ENCODE measurements around the gene RACK1.

Gene RACK1

DNA sequence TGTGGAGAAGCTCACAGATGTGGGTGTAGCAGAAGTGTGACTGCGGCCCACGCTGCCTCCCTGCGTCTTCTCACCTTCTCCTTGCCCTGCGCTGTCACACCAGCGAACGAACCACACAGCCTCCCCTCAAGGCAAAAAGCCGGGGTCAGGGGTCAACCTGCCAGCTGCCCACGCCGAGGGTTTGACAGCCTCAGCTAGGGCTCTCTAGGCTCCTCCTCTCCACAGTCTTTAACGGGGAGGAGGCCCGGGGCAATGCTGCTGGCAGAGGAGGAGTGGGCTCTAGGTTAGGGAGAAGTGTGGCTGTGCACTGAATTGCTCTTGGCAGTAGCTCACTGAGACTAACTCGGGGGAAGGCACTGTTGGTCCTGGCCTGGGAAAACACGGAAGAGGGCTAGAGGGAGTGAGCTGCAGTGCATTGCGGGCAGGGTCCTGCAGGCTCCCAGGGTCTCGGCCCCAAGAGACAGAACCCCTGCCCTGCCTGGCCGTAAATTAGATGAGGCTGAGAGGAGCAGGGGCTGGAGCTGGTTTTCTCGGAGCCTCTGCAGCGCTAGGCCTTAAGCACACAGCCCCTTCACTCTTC lies 21.5 kb upstream of the RACK1 start:
- DNase-seq (ENCODE audit: insufficient read length, low spot score) (no peak), FAIRE-seq (no peak)
- no peak for TF ChIP-seq POLR2A (IDR thresholded peaks at IDR 0.05; ENCODE audit: low read depth, low read length)

DNA sequence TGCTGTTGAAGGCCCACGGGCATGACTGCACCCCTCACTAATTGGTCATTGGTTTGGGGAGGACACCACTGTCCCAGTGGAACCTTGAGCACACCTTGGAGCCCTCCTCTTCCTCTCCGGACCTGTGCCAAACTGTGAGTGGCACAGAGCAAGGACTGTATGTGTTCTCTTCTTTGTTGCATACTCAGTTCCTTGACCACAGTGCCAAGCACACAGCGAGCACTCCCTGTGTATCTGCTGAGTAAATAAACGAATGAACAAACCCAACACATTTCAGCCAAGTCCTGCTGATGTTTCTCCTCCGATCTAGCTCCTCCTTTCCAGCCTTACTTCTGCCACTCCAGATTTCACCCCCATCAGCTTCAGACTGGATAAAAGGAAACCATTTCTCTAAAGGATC lies 19.9 kb upstream of the RACK1 start:
- FAIRE-seq (no peak), DNase-seq (ENCODE audit: insufficient read length, low spot score) (no peak)
- no peak for TF ChIP-seq POLR2A (IDR thresholded peaks at IDR 0.05; ENCODE audit: low read depth, low read length)

DNA sequence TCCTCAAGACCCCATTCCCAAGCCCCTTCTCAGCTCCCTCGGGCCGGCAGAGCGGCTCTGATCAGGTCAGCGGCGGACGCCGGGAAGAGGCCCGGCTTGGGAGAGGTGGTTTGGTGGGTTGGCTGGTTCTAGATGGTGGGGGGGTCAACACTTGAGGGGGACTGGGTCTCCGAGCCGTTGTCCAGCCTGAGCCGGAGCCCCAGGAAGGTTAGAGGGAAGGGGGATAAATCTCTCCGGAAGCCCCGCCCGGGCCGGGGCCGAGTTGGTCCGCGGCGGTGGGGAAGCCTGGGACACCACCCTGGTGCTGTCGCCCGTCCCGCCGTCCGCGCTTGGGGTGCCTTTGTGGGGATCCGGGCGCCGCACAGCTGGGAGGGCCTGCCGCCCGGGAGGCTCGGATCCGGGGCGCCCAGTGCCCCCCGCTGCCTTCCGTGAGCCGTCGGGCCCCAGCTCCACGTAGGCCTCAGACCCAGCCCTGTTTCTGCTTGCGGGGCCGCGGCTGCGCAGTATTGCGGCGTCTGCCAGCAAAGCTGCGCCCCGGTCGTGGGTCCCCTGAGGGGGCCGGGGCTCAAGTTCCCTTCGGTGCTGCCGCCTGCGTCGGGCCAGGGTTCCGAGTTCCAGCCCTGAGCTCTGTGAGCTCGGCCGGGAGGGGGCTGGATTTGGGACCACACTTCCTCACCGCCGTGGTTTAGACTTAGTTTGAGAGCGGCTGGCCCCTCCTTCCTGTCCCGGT lies 17.8 kb upstream of the RACK1 start:
- FAIRE-seq (no peak), DNase-seq (ENCODE audit: insufficient read length, low spot score) (peak; percentile 48)
- TF ChIP-seq POLR2A (IDR thresholded peaks at IDR 0.05; ENCODE audit: low read depth, low read length): peak; percentile 73; the same call in 1 of the 2 replicates

DNA sequence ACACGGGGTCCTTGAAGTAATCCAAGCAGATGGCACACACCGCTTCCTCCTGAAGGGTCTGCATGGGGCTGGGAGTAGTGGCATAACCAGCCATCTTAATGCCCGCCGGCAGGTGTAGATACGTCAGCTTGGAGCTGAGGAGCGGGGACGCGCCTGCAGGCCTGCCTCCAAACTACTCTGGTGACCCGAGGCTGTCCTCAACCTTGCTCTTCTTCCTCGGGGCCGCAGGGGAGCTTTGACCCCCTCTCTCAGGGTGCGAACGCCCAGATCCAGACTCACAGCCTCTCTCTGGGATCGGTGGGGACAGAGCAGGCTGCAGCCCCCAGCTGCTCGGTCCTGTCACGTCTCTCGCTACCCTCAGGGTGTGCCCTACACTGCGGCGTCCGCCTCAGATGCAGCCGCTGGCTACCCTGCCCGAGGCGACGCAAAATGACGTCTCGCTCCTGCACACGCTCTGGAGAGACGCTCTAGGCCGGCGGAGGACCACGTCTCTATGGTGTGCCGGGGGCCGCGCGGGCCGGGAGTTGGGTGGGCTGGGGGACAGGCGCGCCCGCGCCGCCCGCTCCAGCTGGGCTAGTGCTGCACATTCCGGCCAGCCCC lies 17.1 kb upstream of the RACK1 start, which contains the start of gene TRIM52:
Gene TRIM52, minus strand, starts transcription at position 424 of the 600 bp plus-strand sequence. Its CDS starts 330 bp downstream, at position 94.
- FAIRE-seq: no peak
- peak; percentile 84 for DNase-seq (ENCODE audit: insufficient read length, low spot score)
- TF ChIP-seq POLR2A (IDR thresholded peaks at IDR 0.05; ENCODE audit: low read depth, low read length): peak; percentile 97

DNA sequence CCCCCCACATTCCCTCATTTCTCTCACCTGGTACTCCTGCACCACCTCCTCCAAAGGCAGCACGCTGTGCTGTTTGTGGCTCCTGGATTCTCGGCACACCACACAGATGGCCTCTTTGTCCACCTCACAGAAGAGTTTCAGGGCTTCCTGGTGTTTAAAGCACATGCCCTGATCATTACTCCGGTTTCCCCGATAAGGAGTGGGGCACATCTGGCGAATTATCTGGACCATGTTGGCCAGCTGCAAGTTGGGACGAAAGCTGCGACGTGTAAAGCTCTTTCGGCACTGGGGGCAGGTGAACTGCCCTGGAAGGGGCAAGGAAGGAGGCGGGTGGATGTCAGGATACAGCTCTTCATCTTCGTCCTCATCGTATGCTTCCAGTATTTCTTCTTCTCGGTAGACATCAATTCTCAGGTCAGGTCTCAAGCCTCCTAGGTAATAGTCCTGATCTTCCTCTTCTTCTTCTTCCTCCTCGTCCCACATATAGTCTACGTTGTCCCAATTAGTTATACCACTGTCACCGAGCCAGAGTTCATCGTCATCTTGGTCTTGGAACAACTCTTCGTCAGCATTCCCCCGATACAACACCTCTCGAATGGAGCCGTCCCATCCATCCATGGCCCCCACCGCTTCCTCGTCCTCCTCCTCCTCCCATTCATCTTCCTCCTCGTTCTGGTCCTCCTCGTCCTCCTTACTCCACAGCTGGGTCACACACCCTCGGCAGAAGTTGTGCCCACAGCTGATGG lies 16.4 kb upstream of the RACK1 start:
- TF ChIP-seq POLR2A (IDR thresholded peaks at IDR 0.05; ENCODE audit: low read depth, low read length): no peak
- no peak for FAIRE-seq
- DNase-seq (ENCODE audit: insufficient read length, low spot score): no peak

DNA sequence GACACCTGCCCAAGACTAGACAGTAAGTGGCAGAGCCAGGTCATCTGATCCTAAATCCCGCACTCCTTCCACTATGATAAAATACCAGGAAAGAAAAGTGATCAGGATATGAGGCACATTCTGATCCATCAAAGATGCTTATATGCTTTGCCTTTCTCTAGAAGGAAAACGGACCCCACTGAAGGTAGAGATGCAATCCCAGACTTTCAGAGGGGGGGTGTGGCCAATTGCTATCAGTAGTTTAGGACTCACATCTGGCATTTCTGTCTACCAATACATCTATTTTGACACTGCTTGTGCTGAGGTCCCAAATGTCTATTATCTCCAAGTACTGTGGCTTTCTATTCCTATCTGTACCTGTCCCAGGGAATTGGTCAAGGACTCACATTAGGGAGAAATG lies 15.6 kb upstream of the RACK1 start:
- no peak for TF ChIP-seq POLR2A (IDR thresholded peaks at IDR 0.05; ENCODE audit: low read depth, low read length)
- FAIRE-seq (no peak), DNase-seq (ENCODE audit: insufficient read length, low spot score) (no peak)

DNA sequence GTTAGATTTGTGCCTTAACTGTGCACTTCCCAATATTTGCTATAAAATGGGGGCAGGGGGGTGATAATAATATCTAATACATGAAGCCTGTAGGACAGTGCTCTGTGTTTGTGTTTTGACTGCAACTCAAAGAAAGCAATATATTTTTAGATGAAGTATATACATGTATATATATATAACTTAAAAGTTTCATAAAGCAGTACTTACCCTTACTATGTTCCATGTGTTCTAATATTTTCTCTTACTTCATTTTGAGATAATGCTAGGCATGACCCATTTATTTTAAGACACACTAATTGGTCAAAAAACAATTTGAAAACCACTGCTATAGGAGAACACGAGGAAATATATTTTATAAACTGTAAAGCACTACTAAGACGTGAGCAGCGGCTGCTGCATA lies 14.9 kb upstream of the RACK1 start:
- FAIRE-seq: no peak
- no peak for DNase-seq (ENCODE audit: insufficient read length, low spot score)
- no peak for TF ChIP-seq POLR2A (IDR thresholded peaks at IDR 0.05; ENCODE audit: low read depth, low read length)

DNA sequence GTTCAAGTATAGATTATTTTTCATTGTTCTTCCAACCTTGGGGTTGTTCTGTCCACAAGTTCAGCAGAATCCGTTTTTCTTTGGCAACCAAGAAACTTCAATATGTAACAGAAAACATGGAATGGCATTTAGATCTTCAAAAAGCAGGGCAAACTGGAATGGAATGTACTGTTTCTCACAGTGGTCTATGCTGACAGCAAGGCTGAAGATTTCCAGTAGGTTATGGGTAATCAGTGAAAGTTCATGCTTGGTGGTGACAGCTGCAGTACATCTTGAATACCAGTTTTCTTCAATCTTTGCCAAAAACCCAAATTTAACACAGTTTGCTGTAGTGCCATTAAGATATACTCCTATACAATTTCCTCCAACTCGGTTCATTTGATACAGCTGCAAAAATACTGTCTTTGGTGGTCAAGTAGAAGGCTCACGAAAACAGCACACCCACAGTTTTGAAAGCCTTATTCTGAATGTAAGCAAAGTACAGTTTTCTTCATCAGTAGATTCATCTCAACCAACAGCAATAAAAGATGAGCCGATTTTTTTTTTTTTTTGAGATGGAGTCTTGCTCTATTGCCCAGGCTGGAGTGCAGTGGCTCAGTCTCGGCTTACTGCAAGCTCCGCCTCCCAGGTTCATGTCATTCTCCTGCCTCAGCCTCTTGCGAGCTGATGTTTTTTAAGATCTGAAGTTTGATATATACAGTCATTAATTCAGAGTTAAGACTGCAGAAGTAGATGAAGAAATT lies 12.3 kb upstream of the RACK1 start:
- no peak for FAIRE-seq
- DNase-seq (ENCODE audit: insufficient read length, low spot score): no peak
- TF ChIP-seq POLR2A (IDR thresholded peaks at IDR 0.05; ENCODE audit: low read depth, low read length): no peak

DNA sequence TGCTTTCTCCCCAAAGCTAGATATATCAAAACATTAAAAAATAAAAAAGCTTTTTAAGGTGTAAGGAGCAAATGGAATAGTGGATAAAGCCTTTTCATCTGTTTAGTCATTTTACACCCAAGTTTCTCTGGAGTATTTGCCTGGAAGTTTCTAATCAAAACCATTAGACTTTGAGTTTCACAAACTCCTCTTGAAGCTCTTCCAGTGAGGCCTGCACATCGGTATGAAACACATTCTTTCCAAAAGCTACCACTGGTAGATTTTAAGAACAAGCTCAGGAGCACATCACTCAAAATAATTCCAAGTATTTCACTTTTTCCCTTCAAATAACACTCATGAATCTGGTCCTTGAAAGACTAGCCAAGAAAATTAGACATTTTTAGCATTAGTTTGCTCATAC lies 11.6 kb upstream of the RACK1 start:
- FAIRE-seq (no peak), DNase-seq (ENCODE audit: insufficient read length, low spot score) (no peak)
- TF ChIP-seq POLR2A (IDR thresholded peaks at IDR 0.05; ENCODE audit: low read depth, low read length): no peak

DNA sequence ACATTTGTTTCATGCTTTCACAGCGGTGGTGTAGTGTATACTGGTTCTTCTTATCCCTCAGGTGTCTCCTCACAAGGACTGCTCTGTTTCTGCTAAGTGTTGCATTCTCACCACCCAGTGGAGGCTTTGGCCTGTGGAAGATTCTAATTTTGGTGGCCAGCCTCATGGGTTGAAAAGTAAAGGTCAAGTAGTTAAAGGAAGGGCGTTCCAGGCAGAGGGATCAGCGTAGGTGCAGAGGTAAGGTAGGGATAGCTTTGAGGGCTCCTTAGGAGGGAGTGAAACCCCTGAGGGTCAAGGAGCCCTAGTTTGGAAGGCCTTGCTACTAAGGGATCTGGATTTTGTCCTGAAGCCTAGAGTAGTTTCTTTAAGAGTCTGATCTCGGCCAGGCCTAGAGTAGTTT lies 4.6 kb upstream of the RACK1 start:
- DNase-seq (ENCODE audit: insufficient read length, low spot score) (no peak), FAIRE-seq (no peak)
- TF ChIP-seq POLR2A (IDR thresholded peaks at IDR 0.05; ENCODE audit: low read depth, low read length): no peak

DNA sequence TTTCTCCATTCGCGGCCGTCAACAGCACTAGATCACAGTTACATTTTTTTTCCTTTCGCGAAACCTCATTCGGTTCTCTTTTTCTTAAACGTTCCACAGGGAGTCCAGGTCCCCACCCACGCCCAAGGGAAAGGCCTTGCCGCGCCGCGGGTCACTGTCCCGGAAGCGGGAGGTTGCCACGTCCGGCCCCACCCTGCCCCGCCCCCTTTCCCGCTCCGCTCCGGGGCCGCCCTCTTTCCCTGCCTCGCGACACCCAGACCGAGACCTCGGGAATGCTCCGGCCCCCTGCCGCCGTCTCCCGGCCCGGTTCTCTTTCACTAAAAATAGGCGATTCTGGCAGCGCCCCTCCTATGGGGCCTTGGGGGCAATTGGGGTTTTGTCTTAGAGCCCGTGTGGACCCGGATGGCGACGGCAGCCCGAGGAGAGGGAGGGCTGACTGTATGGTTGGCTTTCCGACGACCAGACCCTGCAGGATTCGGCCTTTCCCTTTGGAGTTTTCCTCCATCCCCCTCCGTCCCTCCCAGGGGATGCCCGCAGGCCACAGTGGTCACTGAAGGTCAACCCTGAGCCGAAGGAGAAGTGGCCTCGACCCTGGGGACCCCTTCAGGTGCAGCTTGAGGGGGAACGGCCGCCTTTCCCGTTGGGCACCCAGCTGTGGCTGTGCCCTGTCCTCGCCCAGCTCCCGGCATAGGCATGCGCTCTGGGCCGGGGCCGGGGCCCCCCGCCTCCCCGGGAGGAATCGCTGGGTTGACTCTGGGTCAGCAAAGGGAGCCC lies 2.8 kb upstream of the RACK1 start:
- FAIRE-seq: no peak
- TF ChIP-seq POLR2A (IDR thresholded peaks at IDR 0.05; ENCODE audit: low read depth, low read length): peak; percentile 32; the same call in 1 of the 2 replicates
- peak; percentile 67 for DNase-seq (ENCODE audit: insufficient read length, low spot score)

DNA sequence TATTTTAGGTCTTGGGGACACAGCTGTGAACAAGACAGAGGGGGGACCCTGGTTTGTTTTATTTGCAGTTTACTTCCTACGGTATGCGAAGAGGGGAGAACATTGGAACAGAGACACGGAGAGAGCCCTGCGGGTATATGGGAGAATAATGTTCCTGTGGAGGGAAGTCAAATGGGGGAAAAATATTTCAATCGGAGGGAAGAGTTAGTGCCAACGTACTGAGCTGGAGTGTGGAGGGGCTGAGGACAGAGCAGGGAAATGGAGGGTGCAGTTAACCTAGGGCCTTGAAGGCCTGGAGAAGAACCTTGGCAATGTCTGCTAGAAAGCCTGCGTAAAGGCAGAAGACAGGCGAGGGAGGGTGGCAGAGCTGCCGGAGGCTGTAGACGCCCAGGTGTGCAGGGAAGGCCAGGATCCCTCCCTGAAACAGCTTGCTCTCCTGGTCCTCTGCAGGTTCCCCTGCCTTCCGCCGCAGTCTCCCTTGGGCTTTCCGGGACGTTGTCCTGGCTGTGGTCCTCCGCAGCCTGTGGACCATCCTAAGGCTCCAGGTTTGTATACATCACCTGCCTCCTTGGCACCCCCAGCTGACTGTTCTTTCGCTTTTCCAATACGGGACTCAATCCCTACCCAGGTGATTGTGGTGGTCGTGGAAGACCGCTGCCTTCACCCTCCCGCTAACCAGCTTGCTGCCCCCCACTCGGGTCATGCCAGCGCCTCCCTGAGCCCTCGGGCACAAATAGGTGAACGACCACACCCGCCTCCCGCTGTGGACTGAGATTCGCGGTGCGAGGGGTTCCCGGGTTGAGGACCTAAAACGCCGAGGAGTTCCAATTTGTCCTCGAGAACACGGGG lies 1.9 kb upstream of the RACK1 start:
- DNase-seq (ENCODE audit: insufficient read length, low spot score) (no peak), FAIRE-seq (no peak)
- no peak for TF ChIP-seq POLR2A (IDR thresholded peaks at IDR 0.05; ENCODE audit: low read depth, low read length)
